ENCODE results near the gene ANKRD33B. TPM values are rescaled to one million over a fixed set of nuclear protein-coding genes. Genes with fewer than 3 reads are reported as not detected.

ANKRD33B gene
- total and polyA plus RNA-seq, 2 of the 8 experiments (the other 6 are each of a cell fraction or from before 2014, with no cell fraction given) = 6.9 to 20.6 TPM

GRCh38 chr5:10563110-10563944 is 543 bp upstream of the ANKRD33B start (continued):
- TF ChIP-seq CEBPB (IDR thresholded peaks at IDR 0.05; ENCODE audit: low read depth, low read length) = no peak
- TF ChIP-seq PHF8 (conservative IDR thresholded peaks at IDR 0.05; ENCODE audit: low read depth, low read length) = no peak
- no peak for TF ChIP-seq KDM5A (IDR thresholded peaks at IDR 0.05; ENCODE audit: low read length)
- TF ChIP-seq SIX5 (IDR thresholded peaks at IDR 0.05; ENCODE audit: low read depth, low read length) = no peak
- no peak for TF ChIP-seq RFX5 (IDR thresholded peaks at IDR 0.05; ENCODE audit: borderline replicate concordance, low read depth, low read length)
- TF ChIP-seq RAD21 (IDR thresholded peaks at IDR 0.05 in 1 of 2, conservative IDR thresholded peaks at IDR 0.05 in 1 of 2; ENCODE audit: low read depth in 2 of 2, low read length in 2 of 2) = no peak
- TF ChIP-seq SP1 (IDR thresholded peaks at IDR 0.05; ENCODE audit: low read depth, low read length) = no peak
- TF ChIP-seq CBX5 (IDR thresholded peaks at IDR 0.05; ENCODE audit: low read depth, low read length) = no peak
- no peak for TF ChIP-seq POU5F1 (IDR thresholded peaks at IDR 0.05; ENCODE audit: low read depth, low read length)
- TF ChIP-seq SRF (IDR thresholded peaks at IDR 0.05; ENCODE audit: low read depth, low read length) = no peak
- TF ChIP-seq EP300 (IDR thresholded peaks at IDR 0.05; ENCODE audit: borderline replicate concordance in 1 of 2, low read depth in 2 of 2, low read length in 2 of 2) = no peak
- TF ChIP-seq RXRA (IDR thresholded peaks at IDR 0.05; ENCODE audit: insufficient read depth, low read depth, low read length) = no peak
- TF ChIP-seq TAF1 (IDR thresholded peaks at IDR 0.05; ENCODE audit: low read depth, low read length) = 0 out of 2 replicates have a peak, but pooled peaks have one; percentile 2
- no peak; the same call in 1 of the 2 replicates for TF ChIP-seq POLR2AphosphoS5 (IDR thresholded peaks at IDR 0.05; ENCODE audit: low read depth, low read length)
- TF ChIP-seq, protein P1, sequence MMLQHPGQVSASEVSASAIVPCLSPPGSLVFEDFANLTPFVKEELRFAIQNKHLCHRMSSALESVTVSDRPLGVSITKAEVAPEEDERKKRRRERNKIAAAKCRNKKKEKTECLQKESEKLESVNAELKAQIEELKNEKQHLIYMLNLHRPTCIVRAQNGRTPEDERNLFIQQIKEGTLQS (IDR thresholded peaks at IDR 0.05; ENCODE audit: insufficient read depth, low read depth, low read length) = no peak
- no peak for TF ChIP-seq SP4 (IDR thresholded peaks at IDR 0.05; ENCODE audit: low read length)
- TF ChIP-seq YY1 (IDR thresholded peaks at IDR 0.05; ENCODE audit: low read depth, low read length) = no peak
- no peak for TF ChIP-seq CHD1 (IDR thresholded peaks at IDR 0.05; ENCODE audit: low read depth, low read length)
- TF ChIP-seq CREB1 (IDR thresholded peaks at IDR 0.05) = no peak
- TF ChIP-seq CHD2 (IDR thresholded peaks at IDR 0.05; ENCODE audit: low read length) = no peak
- peak; percentile 77; the same call in 1 of the 2 replicates for TF ChIP-seq SUZ12 (IDR thresholded peaks at IDR 0.05; ENCODE audit: low read length)
- no peak for TF ChIP-seq TBP (IDR thresholded peaks at IDR 0.05; ENCODE audit: low read depth, low read length)
- TF ChIP-seq JUND (IDR thresholded peaks at IDR 0.05; ENCODE audit: low read length) = no peak
